Head of caudate nucleus (tissue), 42 donors: ENCODE results near the gene TLNRD1.
"Not testable (repeated sequence)": the region's sequence is repeated elsewhere in the genome, so short reads cannot be mapped to it uniquely, and the experiment has no call there.

Experiments used
- DNase-seq, 42 donors: peaks; one replicate each; pipeline versions ENCODE4 v3.0.0 to v3.0.0-alpha.2; 2020 to 2021; ENCODE audit warnings: mixed read lengths in 7 of 42
- intact Hi-C: fragments of 100-400 bp; cut with DNase I; formaldehyde crosslinking; loops from one replicate; pipeline ENCODE4 v1.15.0; 2022

Gene TLNRD1

DNA sequence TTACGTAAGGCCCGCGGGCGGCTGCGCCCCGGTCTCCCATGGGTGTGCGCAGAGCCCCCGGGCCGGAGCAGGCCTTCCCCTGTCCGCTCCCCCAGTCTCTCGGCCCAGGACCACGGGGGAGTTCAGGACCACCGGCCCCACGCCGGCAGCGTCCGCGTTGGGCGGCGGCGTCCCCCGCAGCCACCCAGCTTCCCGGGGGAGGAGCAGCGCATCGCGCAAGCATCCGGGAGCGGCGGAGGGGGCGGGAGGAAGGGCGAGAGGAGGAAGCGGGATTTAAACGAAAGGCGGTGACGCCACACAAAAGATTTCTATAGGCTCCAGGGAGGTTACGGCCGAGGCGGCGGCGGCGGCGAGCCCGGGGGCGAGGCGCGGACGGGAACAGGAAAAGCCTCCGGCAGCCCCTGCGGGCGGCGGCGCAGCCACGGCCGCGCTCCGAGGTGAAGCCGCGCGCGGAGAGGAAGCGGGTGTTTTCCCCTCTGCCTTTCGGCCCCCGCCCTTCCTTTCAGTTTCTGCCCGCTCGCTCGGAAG is at the start of gene TLNRD1:
TLNRD1 (plus strand) TSS at position 300 of the 528 bp plus-strand sequence. CDS start 1,349 bp downstream, outside the sequence.
- intact Hi-C loops: loop anchor here (10.0 kb wide), 1 partner anchor 54 kb away; no protein-coding TSS in a partner anchor
- DNase-seq: peak; percentile 61 to 95 (median 89)

GRCh38 chr15:80951941-80952340 is 48.8 kb upstream of the TLNRD1 start:
- peak in 2 of 42 donors; percentile 21 to 26 for DNase-seq
- intact Hi-C loops: no loop called here

GRCh38 chr15:80953001-80953952 is 47.4 kb upstream of the TLNRD1 start:
- intact Hi-C loops: no loop called here

DNA sequence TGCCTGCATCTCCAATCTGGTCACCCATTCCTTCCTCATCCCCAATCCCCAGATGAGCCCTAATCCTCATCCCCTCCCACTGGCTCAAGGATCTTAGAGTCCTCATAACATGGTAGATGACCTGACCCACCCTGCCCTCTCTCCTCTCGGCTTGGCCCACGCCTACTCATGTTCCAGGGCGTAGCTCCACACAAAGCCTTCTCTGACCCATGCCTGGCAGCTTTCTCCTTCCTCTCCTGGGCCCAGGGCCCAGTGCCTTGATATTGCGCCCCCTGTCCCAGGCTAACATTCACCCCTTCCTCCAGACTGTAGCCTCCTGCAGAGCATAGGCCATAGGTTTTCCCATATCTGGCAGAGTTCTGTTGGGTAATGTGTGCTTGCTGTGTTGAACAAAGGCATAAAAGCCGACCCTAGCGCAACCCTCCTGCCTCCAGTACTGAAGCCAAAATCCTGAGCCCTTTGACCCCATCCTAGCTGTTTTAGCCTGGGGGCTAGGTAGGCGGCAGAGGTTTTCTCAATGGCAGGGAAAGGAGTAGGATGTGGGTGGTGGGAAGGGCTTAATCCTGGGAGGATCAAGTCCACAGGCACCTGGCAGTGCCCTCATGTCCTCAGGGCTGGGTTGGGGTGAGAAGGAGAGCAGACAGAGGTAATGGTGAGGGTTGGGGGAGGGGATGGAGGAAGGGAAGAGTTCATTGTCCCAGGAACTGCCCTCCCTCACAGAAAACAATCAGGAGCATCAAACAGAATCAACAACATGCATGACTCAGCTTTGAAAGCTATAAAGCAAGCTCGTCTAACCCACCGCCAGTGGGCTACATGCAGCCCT is 46.6 kb upstream of the TLNRD1 start:
- DNase-seq: peak in 3 of 42 donors; percentile 18 to 34 (median 28)
- intact Hi-C loops: no loop called here

More at GRCh38 chr15:80953001-80953952, 47.4 kb upstream of the TLNRD1 start:
- peak in 3 of 42 donors; percentile 22 to 36 (median 28) for DNase-seq

GRCh38 chr15:80955571-80956452 is 44.9 kb upstream of the TLNRD1 start:
- intact Hi-C loops: not testable (repeated sequence)
- peak in 39 of 42 donors; percentile 8 to 81 (median 53) for DNase-seq

- DNase-seq: peak in 29 of 42 donors; percentile 24 to 85 (median 48)
- intact Hi-C loops: no loop called here
These were observed 43.2 kb upstream of the TLNRD1 start for GRCh38 chr15:80957556-80957955.

DNA sequence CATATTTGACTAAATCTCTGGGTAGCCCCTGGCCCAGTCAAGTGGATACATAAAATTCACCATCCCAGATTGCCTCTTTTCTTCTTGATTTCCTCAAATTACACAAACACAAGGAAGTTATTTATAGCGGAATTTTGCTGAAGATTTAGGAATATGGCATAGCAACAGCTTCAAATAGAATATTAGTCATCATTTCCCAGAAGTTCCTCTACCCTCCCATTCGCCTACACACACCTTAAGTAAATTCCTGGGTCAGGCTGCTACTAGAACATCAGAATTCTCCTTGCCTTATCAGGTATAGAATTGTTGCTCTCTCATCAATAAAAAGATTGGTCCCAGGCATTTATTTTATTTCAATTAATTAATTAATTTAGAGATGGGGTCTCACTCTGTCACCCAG is 42.7 kb upstream of the TLNRD1 start:
- peak in 4 of 42 donors; percentile 24 to 55 (median 42) for DNase-seq
- intact Hi-C loops: no loop called here

DNA sequence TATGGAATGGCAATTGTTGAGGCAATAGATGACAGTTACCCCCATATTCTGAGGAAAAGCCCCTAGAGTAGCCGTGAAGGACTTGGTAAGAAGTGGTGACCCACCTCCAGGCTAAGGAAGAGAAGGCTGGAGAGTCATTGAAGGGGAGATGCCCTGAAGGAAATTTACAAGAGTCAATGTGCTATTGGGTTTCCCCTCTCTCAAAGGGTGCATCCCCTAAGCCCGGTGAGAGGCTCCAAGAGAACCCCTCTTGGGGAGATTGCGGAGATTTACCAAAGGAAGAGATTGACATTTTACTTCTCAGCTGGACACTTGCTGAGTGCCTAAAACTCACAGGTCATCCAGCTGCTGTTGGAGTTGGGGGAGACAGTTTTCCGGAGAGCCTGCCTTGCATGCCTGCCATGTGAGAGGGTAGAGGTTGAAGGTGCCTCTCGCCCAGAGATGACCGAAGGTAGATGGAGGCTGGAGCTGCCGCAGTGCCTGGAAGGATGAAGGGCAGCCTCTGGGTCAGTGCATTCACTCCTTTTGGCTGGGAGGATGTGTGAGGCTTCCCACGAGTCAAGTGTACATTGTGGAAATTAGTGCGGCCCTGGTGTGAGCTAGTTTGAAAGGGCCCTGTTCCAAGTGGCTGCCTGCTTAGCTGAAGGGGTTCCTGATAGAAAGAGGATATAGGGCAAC is 41.8 kb upstream of the TLNRD1 start:
- intact Hi-C loops: no loop called here
- DNase-seq: peak in 3 of 42 donors; percentile 15 to 24 (median 22)

GRCh38 chr15:80965454-80965853 is 35.3 kb upstream of the TLNRD1 start:
- DNase-seq, intact Hi-C loops: not testable (repeated sequence)

GRCh38 chr15:80966431-80967197 is 34.1 kb upstream of the TLNRD1 start:
- DNase-seq: peak in 2 of 42 donors; percentile 4 to 23
- intact Hi-C loops: no loop called here

DNA sequence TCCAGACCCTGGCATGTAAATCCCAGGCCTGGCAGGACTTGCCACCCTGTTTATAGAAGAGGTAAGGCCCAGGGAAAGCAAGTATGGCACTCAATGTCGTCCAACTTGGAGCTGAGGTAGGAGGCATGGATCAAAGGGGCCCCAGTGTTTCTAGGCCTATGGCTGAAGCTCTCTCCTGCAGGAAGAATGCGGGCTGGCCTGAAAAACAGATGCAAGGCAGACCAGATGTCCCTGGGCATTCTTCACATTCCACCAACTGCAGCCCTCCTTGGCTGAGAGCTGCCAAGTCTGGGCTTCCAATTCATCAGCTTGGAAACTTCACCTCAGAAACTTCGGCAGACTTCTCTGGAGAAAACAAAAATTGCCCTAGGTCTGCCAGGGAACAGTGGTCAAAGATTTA is 33.3 kb upstream of the TLNRD1 start:
- intact Hi-C loops: no loop called here
- peak in 1 of 42 donors; percentile 27 for DNase-seq

DNA sequence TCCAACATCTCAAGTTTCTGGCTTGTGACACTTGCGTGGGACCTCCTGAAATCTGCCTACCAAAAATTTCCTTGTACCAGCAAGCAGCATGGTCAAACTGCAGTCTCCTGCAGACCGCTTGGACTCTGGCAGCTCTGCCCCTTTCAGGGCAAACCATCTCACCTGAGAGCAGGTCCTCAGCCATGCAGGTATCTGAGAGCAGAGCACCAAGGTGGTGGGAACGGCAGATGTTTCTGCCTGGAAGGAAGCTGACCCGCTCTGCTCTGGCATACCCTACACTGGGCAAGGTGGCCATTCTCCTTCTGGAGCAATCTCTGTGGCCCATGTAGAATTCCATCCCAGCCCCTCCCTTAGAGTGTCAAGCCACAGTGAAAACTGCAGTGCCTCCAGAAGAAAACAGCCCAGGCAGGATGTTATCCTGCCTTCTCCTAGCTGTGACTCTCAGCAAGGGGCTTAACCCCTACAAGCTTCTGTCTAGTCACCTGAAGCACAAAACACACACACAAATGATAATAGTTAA is 32.7 kb upstream of the TLNRD1 start:
- DNase-seq: peak in 2 of 42 donors; percentile 22 to 34
- intact Hi-C loops: no loop called here

- intact Hi-C loops: no loop called here
- DNase-seq: peak in 1 of 42 donors; percentile 30
These were observed 31.4 kb upstream of the TLNRD1 start for GRCh38 chr15:80969316-80969715.

GRCh38 chr15:80970018-80970657 is 30.6 kb upstream of the TLNRD1 start:
- intact Hi-C loops: loop anchor here (10.0 kb wide), 2 partner anchors 195 to 515 kb away; partner anchors contain the start of gene CEMIP
- peak; percentile 28 to 89 (median 75) for DNase-seq

- intact Hi-C loops: loop anchor here (10.0 kb wide), 2 partner anchors 196 to 516 kb away; partner anchors contain the start of gene CEMIP
- peak in 1 of 42 donors; percentile 22 for DNase-seq
These were observed 30.1 kb upstream of the TLNRD1 start for GRCh38 chr15:80970658-80971057.

DNA sequence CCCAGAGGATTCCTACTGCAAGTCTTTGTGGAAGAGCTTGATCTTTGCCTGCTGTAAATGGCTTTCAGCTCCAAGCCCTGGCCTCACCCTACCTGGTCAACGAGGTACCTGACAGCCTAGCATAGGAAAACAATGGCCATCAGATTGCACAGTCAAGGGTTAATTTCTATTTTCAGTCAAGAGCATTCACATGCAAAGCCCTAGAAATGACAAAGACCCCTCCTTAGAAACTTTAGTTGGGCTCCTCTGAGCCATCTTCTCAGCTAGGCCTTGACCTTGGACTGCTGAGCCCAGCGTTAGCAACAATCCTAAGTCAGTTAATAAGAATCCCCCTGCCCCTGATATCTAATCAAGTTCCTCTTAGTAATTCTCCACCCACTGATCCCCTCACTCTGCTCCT is 29.6 kb upstream of the TLNRD1 start:
- no peak for DNase-seq
- intact Hi-C loops: loop anchor here (10.0 kb wide), 2 partner anchors 196 to 516 kb away; partner anchors contain the start of gene CEMIP
